Spleen (tissue), 11 donors: ENCODE data around the gene SH3D19. TPM values are rescaled to one million over a fixed set of nuclear protein-coding genes. Genes with fewer than 3 reads are reported as not detected.
"Not testable (repeated sequence)": the region's sequence is repeated elsewhere in the genome, so short reads cannot be mapped to it uniquely, and the experiment has no call there.

Source experiments
- DNase-seq: peaks from one replicate; pipeline ENCODE4 v3.0.0-alpha.2; 2020
- H3K27ac ChIP-seq, 8 donors: fragments of 200-600 bp; sonication (generic) in 7 of 8; 1 replicate in 4 of 8; 2 replicates in 4 of 8; pipeline versions ENCODE4 v1.5.0 to v1.8.0; 2016 to 2021; ENCODE audit warnings: inconsistent platforms in 4 of 8, mild to moderate bottlenecking in 4 of 8, moderate library complexity in 1 of 8
- H3K27me3 ChIP-seq, 7 donors: fragments of 200-600 bp; sonication (generic) in 6 of 7; replicated peaks in 1 of 7; 1 replicate in 4 of 7; 2 replicates in 3 of 7; pipeline versions ENCODE4 v1.5.0 to v1.8.0; 2016 to 2021; ENCODE audit warnings: inconsistent platforms in 3 of 7, mild to moderate bottlenecking in 1 of 7
- H3K36me3 ChIP-seq, 6 donors: fragments of 200-600 bp; sonication (generic) in 5 of 6; 1 replicate in 4 of 6; 2 replicates in 2 of 6; pipeline versions ENCODE4 v1.5.0 to v1.8.0; 2016 to 2021; ENCODE audit warnings: inconsistent platforms in 2 of 6
- H3K4me1 ChIP-seq, 6 donors: fragments of 200-600 bp; sonication (generic) in 5 of 6; 1 replicate in 3 of 6; 2 replicates in 3 of 6; pipeline versions ENCODE4 v1.5.0 to v1.8.0; 2016 to 2021; ENCODE audit warnings: inconsistent platforms in 3 of 6
- H3K4me3 ChIP-seq, 8 donors: fragments of 200-600 bp; sonication (generic) in 7 of 8; 1 replicate in 4 of 8; 2 replicates in 4 of 8; pipeline versions ENCODE4 v1.5.0 to v1.8.0; 2016 to 2021; ENCODE audit warnings: inconsistent platforms in 4 of 8, mild to moderate bottlenecking in 4 of 8, moderate library complexity in 2 of 8
- H3K9me3 ChIP-seq, 8 donors: fragments of 200-600 bp; sonication (generic) in 7 of 8; 1 replicate in 4 of 8; 2 replicates in 4 of 8; pipeline versions ENCODE4 v1.5.0 to v1.8.0; 2016 to 2021; ENCODE audit warnings: inconsistent platforms in 4 of 8
- POLR2A ChIP-seq, 3 donors: fragments of 450-650 bp; IDR thresholded peaks; one replicate each; pipeline ENCODE4 v1.5.1; 2017; ENCODE audit warnings: antibody characterized with exemption in 3 of 3, mild to moderate bottlenecking in 1 of 3
- POLR2AphosphoS5 ChIP-seq, 3 donors: sonication (generic); formaldehyde crosslinking; IDR thresholded peaks; one replicate each; pipeline ENCODE4 v1.5.1; 2017; ENCODE audit warnings: antibody characterized with exemption in 3 of 3
- WGBS, 5 donors: extraction: QIAGEN DNeasy Blood & Tissue Kit in 3 of 5; methylation state at CpG; one replicate each; pipeline versions ENCODE4 v1.1.5 to v1.1.7; 2013 to 2018; 5-methylcytosine and 5-hydroxymethylcytosine counted together
- intact Hi-C: fragments of 100-400 bp; cut with DNase I; formaldehyde crosslinking; loops from one replicate; pipeline ENCODE4 v1.15.0; 2023; ENCODE audit warnings: low total_unique reads
- polyA plus RNA-seq, 3 donors: library from polyadenylated mRNA; stranded (reverse); fragments of 200-250 nt; gene quantifications; one replicate each; pipeline ENCODE4 v1.2.1, GENCODE V29; 2013
- total RNA-seq, 7 donors: library from RNA; depleted of rRNA in 3 of 7; stranded (reverse); fragments of >200 nt in 3 of 7; fragmentation: NEBNext Ultra II Directional in 4 of 7; extraction: Animal tissue kit (Norgen Biotek cat#: 25700) in 4 of 7; gene quantifications; one replicate each; pipeline versions ENCODE4 v1.1.0 to v1.2.1, GENCODE V29; 2016 to 2021
- TF ChIP-seq, protein P1 (sequence below), 11 experiments: fragments of 200-600 bp in 7 of 11; fragments of 450-650 bp in 4 of 11; sonication (generic) in 4 of 11; IDR thresholded peaks in 8 of 11; conservative IDR thresholded peaks in 3 of 11; 1 replicate in 7 of 11; 2 replicates in 4 of 11; pipeline versions ENCODE4 v1.4.0 to v1.8.0; 2016 to 2021; ENCODE audit warnings: antibody characterized with exemption in 11 of 11, inconsistent platforms in 4 of 11, mild to moderate bottlenecking in 1 of 11
- donor health status: healthy with polysubstance abuse.
- donor health status: DM: no; HTN: no; CAD: no; lungs with moderate emphysema.
- donor health status: DM: no; HTN: no; CAD: no.
- donor health status: Bipolar disorder and iron deficiency.
- donor health status: healthy.
- donor health status: DM: no; HTN: no; CAD: no.
- donor health status: DM: yes; HTN: yes; CAD: no.

SH3D19 gene
- total and polyA plus RNA-seq, 10 donors, result 3.0 to 33.3 (median 14.7) TPM

DNA sequence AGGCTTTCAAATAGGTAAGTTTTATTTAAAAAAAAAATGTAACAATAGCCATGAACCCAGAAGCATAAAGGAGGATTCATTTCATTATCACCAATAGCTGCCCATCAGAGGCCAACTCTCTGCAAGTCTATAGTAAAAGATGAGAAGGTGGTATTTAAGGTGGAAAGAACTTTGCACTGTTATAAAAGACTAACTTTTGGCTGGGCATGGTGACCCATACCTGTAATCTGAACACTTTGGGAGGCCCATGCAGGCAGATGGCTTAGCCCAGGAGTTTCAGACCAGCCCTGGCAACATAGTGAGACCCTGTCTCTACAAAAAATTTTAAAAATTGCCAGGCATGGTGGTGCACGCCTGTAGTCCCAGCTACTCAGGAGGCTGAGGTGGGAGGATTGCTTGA is 182.6 kb downstream of the SH3D19 start:
- intact Hi-C loops, result no loop called here
- TF ChIP-seq, protein P1, sequence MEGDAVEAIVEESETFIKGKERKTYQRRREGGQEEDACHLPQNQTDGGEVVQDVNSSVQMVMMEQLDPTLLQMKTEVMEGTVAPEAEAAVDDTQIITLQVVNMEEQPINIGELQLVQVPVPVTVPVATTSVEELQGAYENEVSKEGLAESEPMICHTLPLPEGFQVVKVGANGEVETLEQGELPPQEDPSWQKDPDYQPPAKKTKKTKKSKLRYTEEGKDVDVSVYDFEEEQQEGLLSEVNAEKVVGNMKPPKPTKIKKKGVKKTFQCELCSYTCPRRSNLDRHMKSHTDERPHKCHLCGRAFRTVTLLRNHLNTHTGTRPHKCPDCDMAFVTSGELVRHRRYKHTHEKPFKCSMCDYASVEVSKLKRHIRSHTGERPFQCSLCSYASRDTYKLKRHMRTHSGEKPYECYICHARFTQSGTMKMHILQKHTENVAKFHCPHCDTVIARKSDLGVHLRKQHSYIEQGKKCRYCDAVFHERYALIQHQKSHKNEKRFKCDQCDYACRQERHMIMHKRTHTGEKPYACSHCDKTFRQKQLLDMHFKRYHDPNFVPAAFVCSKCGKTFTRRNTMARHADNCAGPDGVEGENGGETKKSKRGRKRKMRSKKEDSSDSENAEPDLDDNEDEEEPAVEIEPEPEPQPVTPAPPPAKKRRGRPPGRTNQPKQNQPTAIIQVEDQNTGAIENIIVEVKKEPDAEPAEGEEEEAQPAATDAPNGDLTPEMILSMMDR (IDR thresholded peaks at IDR 0.05 in 8 of 11, conservative IDR thresholded peaks at IDR 0.05 in 3 of 11), result no peak
- TF ChIP-seq POLR2A (IDR thresholded peaks at IDR 0.05), result no peak
- no peak for TF ChIP-seq POLR2AphosphoS5 (IDR thresholded peaks at IDR 0.05)
- Histone ChIP-seq H3K4me1 (no peaks in the 10 kb centered on the region), H3K36me3 (peaks cover 0 to 10% (median 0%) of the 10 kb centered on the region in 6 donors), H3K9me3 (no peaks in the 10 kb centered on the region), H3K4me3 (no peak overlapping the region), H3K27me3 (no peaks in the 10 kb centered on the region), H3K27ac (no peak overlapping the region)
- WGBS, 5 donors, result 91 to 100% (median 95%) methylated on average over 1 of the region's 1 CpG
- DNase-seq, result no peak

DNA sequence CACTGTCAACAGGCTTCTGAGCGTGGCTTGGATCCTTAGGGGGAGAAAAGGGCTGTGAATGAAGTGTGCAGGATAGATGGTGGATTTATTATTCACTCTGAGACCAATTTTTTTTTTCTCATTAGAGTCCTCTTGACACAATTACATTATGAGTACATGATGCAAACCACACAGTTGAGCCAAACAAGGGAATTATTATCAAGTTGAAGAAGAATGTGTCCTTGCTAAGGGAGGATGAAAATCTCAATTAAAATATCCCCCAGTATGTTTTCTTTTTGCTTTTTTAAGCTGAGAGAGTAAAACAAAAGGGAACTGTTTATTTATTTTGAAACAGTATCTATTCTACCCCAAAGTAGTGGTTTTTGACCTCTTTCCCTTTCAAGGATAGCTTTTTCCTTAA is 185.6 kb downstream of the SH3D19 start:
- Histone ChIP-seq H3K4me1 (no peaks in the 10 kb centered on the region), H3K27ac (no peak overlapping the region), H3K36me3 (peaks cover 0 to 10% (median 0%) of the 10 kb centered on the region in 6 donors), H3K4me3 (no peak overlapping the region), H3K9me3 (no peaks in the 10 kb centered on the region), H3K27me3 (no peaks in the 10 kb centered on the region)
- DNase-seq, result no peak
- WGBS, 5 donors, result 84 to 100% (median 93%) methylated on average over 1 of the region's 1 CpG
- TF ChIP-seq POLR2AphosphoS5 (IDR thresholded peaks at IDR 0.05) (no peak), POLR2A (IDR thresholded peaks at IDR 0.05) (no peak)
- TF ChIP-seq, protein P1 (IDR thresholded peaks at IDR 0.05 in 8 of 11, conservative IDR thresholded peaks at IDR 0.05 in 3 of 11), result no peak
- intact Hi-C loops, result no loop called here

DNA sequence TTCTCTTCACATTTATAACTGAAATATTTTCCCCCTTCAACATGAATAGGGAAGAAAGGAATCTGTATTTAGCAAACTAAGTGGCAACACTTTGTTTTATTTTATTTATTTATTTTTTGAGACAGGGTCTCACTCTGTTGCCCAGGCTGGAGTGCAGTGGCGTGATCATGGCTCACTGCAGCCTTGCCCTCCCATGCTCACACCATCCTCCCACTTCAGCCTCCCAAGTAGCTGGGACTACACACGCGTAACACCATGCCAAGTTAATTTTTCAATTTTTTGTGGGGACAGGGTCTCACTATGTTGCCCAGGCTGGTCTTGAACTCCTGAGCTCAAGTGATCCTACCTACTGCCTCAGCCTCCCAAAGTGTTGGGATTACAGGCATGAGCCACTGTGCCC is 189.4 kb downstream of the SH3D19 start:
- H3K4me1 ChIP-seq, intact Hi-C loops, H3K27ac ChIP-seq, H3K27me3 ChIP-seq, H3K9me3 ChIP-seq, DNase-seq, H3K4me3 ChIP-seq: not testable (repeated sequence)
- peaks cover 0 to 10% (median 0%) of the 10 kb centered on the region in 6 donors for H3K36me3 ChIP-seq
- 95 to 99% (median 96%) methylated on average over 3 of the region's 3 CpGs for WGBS, 5 donors

DNA sequence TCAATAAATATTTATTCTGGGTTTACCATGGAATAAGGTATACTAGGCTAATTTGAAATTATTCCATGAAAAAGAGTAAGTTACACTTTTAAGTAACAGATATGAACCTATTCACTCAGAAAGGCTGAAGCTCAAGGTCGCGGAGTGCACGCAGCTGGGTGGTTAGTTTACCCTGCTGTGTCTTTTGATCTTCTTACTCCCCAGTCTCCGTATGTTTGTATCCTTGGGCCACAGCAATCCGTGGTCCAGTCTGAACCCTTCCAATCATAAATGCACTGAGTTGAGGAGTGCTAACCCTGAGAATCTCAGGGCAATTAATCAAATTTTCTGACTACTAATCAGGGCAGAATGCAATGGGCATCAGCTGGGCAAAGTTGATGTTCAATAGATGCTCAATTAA is 192.1 kb downstream of the SH3D19 start:
- Histone ChIP-seq H3K4me3 (no peak overlapping the region), H3K27me3 (no peaks in the 10 kb centered on the region), H3K27ac (no peak overlapping the region), H3K9me3 (no peaks in the 10 kb centered on the region), H3K36me3 (no peaks in the 10 kb centered on the region), H3K4me1 (peaks cover 0 to 9% (median 0%) of the 10 kb centered on the region in 6 donors)
- 82 to 90% (median 87%) methylated on average over 5 of the region's 5 CpGs for WGBS, 5 donors
- TF ChIP-seq POLR2AphosphoS5 (IDR thresholded peaks at IDR 0.05), result no peak
- TF ChIP-seq POLR2A (IDR thresholded peaks at IDR 0.05), result no peak
- TF ChIP-seq, protein P1 (IDR thresholded peaks at IDR 0.05 in 8 of 11, conservative IDR thresholded peaks at IDR 0.05 in 3 of 11), result no peak
- no peak for DNase-seq
- intact Hi-C loops, result no loop called here

DNA sequence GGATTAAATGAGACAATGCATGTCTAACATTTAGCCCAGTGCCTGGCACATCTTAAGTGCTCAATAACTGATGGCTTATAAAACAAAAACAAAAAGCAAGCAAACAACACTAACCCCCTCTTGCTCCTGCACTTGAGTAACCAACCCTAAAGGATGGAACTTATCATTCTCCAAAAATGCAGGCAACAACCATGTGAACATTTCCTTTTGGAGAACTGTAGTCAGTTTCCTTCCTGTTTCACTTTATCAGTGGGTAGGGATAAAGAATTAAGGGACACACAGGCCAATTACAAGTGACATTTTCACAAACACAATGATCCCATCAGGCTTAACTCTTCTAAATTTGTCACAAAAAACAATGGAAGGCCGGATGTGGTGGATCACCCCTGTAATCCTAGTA is 195.6 kb downstream of the SH3D19 start:
- DNase-seq, result no peak
- Histone ChIP-seq H3K27me3 (no peaks in the 10 kb centered on the region), H3K36me3 (no peaks in the 10 kb centered on the region), H3K4me3 (no peak overlapping the region), H3K27ac (peak overlapping the region in 3 of 8 donors; percentile 20 to 48 (median 32)), H3K4me1 (peaks cover 0 to 9% (median 0%) of the 10 kb centered on the region in 6 donors), H3K9me3 (no peaks in the 10 kb centered on the region)
- intact Hi-C loops, result loop anchor here (10.0 kb wide), 1 partner anchor 475 kb away; no protein-coding TSS in a partner anchor
- TF ChIP-seq POLR2AphosphoS5 (IDR thresholded peaks at IDR 0.05) (no peak), POLR2A (IDR thresholded peaks at IDR 0.05) (no peak)
- TF ChIP-seq, protein P1 (IDR thresholded peaks at IDR 0.05 in 8 of 11, conservative IDR thresholded peaks at IDR 0.05 in 3 of 11), result no peak
- 64 to 88% (median 70%) methylated on average over 1 of the region's 1 CpG for WGBS, 5 donors
